Muscle of leg (tissue), 9 donors: Measurements from ENCODE around the gene C1QTNF9. TPM values are rescaled to one million over a fixed set of nuclear protein-coding genes. Genes with fewer than 3 reads are reported as not detected.

Source experiments
- polyA plus RNA-seq, 8 donors: library from polyadenylated mRNA; unstranded; fragments of 120-200 nt; gene quantifications; one replicate each; pipeline versions ENCODE4 v1.2.1 to v1.2.3, GENCODE V29; 2013; ENCODE audit warnings: inconsistent platforms in 1 of 8, low replicate concordance in 1 of 8; ENCODE audit not compliant: insufficient read length in 8 of 8, insufficient read depth in 1 of 8
- total RNA-seq: library from RNA; stranded (reverse); fragments of 120-200 nt; gene quantifications from one replicate; pipeline ENCODE4 v1.2.4, GENCODE V29; 2013

The C1QTNF9 gene
- total and polyA plus RNA-seq, 9 donors: 3.5 to 8.0 (median 5.5) TPM

Other genes starting within 250 kb of the C1QTNF9 start
- 2.7 TPM for gene SPATA13, start 148.9 kb upstream of the C1QTNF9 start, total RNA-seq
- gene SPATA13, start 148.9 kb upstream of the C1QTNF9 start, polyA plus RNA-seq: 1 to 10 TPM; 2.9 to 4.5 (median 3.4) TPM
- gene PARP4, start 203.2 kb downstream of the C1QTNF9 start, total RNA-seq: 24.9 TPM
- gene PARP4, start 203.2 kb downstream of the C1QTNF9 start, polyA plus RNA-seq: 10 to 100 TPM; 20.0 to 30.9 (median 25.0) TPM